B cell (primary cell): ENCODE data around the gene FBXL13.

Experiments
- EZH2 ChIP-seq: IDR thresholded peaks from 2 replicates; pipeline ENCODE4 v1.6.1; 2012; ENCODE audit warnings: borderline replicate concordance, low read depth, mild to moderate bottlenecking, moderate library complexity, low read length; ENCODE audit not compliant: insufficient read depth, poor library complexity, severe bottlenecking
- TF ChIP-seq, protein P1 (sequence below): fragments of 200-600 bp; IDR thresholded peaks from one replicate; pipeline ENCODE4 v1.8.0; 2022; ENCODE audit warnings: antibody characterized with exemption, mild to moderate bottlenecking

DNA sequence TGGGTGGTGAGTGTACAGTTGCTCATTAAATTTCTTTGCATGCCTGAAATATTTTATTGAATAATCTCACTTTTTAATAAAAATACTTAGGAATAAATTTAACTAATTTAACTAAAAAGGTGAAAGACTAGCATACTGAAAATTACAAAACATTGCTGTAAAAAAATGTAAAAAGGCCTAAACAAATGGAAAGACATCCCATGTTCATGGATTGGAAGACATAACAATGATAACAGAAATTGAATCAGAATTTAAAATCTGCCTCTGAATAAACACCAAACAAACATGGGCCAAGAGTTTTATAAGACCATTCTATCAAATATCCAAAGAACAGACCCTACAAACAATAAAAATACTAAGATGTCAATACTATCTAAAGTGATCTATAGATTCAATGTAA is 94.9 kb downstream of the FBXL13 start:
- TF ChIP-seq, protein P1, sequence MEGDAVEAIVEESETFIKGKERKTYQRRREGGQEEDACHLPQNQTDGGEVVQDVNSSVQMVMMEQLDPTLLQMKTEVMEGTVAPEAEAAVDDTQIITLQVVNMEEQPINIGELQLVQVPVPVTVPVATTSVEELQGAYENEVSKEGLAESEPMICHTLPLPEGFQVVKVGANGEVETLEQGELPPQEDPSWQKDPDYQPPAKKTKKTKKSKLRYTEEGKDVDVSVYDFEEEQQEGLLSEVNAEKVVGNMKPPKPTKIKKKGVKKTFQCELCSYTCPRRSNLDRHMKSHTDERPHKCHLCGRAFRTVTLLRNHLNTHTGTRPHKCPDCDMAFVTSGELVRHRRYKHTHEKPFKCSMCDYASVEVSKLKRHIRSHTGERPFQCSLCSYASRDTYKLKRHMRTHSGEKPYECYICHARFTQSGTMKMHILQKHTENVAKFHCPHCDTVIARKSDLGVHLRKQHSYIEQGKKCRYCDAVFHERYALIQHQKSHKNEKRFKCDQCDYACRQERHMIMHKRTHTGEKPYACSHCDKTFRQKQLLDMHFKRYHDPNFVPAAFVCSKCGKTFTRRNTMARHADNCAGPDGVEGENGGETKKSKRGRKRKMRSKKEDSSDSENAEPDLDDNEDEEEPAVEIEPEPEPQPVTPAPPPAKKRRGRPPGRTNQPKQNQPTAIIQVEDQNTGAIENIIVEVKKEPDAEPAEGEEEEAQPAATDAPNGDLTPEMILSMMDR = no peak
- TF ChIP-seq EZH2 = no peak
